H1 (cell line): ENCODE results near the gene LARP4. TPM values are rescaled to one million over a fixed set of nuclear protein-coding genes. Genes with fewer than 3 reads are reported as not detected.

Source experiments
- CTCF ChIA-PET: fragments of 300-600 bp; sonication (Branson Sonifier 250); formaldehyde crosslinking; loops from one replicate; lab custom pipeline; 2021; ENCODE audit not compliant: partially characterized antibody; lab: Charles Lee
- POLR2A ChIA-PET: fragments of 300-600 bp; sonication (Branson Sonifier 250); formaldehyde crosslinking; loops from one replicate; lab custom pipeline; 2021; ENCODE audit warnings: inconsistent platforms; ENCODE audit not compliant: partially characterized antibody; lab: Charles Lee
- DNase-seq, 2 experiments: peaks; one replicate each; pipeline versions ENCODE4 v3.0.0 to v3.0.0-alpha.2; 2010 to 2022; ENCODE audit warnings: low spot score in 2 of 2, low read depth in 1 of 2, mixed read lengths in 1 of 2
- FAIRE-seq: peaks from 2 replicates; lab custom pipeline; 2011; peaks lifted over from hg19 to GRCh38; lab: Jason Lieb, UNC
- H2AFZ ChIP-seq: 2 replicates; pipeline ENCODE4 v1.8.1; 2012; ENCODE audit warnings: low read length, inconsistent platforms
- H2AK5ac ChIP-seq: 2 replicates; pipeline ENCODE4 v1.6.1; 2013; ENCODE audit warnings: low read depth, low read length
- H2BK120ac ChIP-seq: replicated peaks from 2 replicates; pipeline ENCODE3; 2013; ENCODE audit warnings: low read depth, low read length, inconsistent platforms
- H2BK12ac ChIP-seq: 2 replicates; pipeline ENCODE4 v1.6.1; 2013; ENCODE audit warnings: low read depth, low read length
- H2BK15ac ChIP-seq: 2 replicates; pipeline ENCODE4 v1.6.1; 2013; ENCODE audit warnings: low read length
- H2BK20ac ChIP-seq: 2 replicates; pipeline ENCODE4 v1.6.1; 2013; ENCODE audit warnings: low read length
- H2BK5ac ChIP-seq: 2 replicates; pipeline ENCODE4 v1.6.1; 2013; ENCODE audit warnings: low read depth, low read length
- H3K14ac ChIP-seq: 2 replicates; pipeline ENCODE4 v1.6.1; 2013; ENCODE audit warnings: inconsistent platforms; ENCODE audit not compliant: insufficient read length
- H3K18ac ChIP-seq: 2 replicates; pipeline ENCODE4 v1.6.1; 2013; ENCODE audit warnings: low read length; ENCODE audit errors: extremely low read depth
- H3K23ac ChIP-seq: 2 replicates; pipeline ENCODE4 v1.6.1; 2013; ENCODE audit warnings: inconsistent platforms; ENCODE audit not compliant: insufficient read length
- H3K23me2 ChIP-seq: 2 replicates; pipeline ENCODE4 v1.6.1; 2013; ENCODE audit warnings: low read depth, low read length
- H3K27ac ChIP-seq: 2 replicates; pipeline ENCODE4 v1.6.1; 2011; ENCODE audit warnings: low read depth, low read length, inconsistent platforms
- H3K27me3 ChIP-seq, 4 experiments: replicated peaks in 1 of 4; 1 replicate in 1 of 4; 2 replicates in 3 of 4; pipeline versions ENCODE4 v1.6.1 to v1.8.1; 2011 to 2013; ENCODE audit warnings: low read length in 3 of 4, mild to moderate bottlenecking in 3 of 4, inconsistent platforms in 2 of 4, mixed read lengths in 2 of 4, moderate library complexity in 1 of 4; ENCODE audit not compliant: control insufficient read depth in 3 of 4, insufficient read depth in 3 of 4; ENCODE audit errors: extremely low read depth in 1 of 4
- H3K36me3 ChIP-seq, 4 experiments: 2 replicates each; pipeline versions ENCODE4 v1.6.1 to v1.8.1; 2011 to 2013; ENCODE audit warnings: mild to moderate bottlenecking in 4 of 4, low read length in 3 of 4, moderate library complexity in 2 of 4, control low read depth in 1 of 4, inconsistent platforms in 1 of 4; ENCODE audit not compliant: insufficient read depth in 4 of 4, control insufficient read depth in 2 of 4
- H3K4ac ChIP-seq: replicated peaks from 2 replicates; pipeline ENCODE3; 2013; ENCODE audit warnings: low read length, low read depth, mixed read lengths, inconsistent platforms; ENCODE audit not compliant: insufficient read length
- H3K4me1 ChIP-seq, 4 experiments: replicated peaks in 1 of 4; 1 replicate in 1 of 4; 2 replicates in 3 of 4; pipeline versions ENCODE4 v1.6.1 to v1.8.1; 2011 to 2013; ENCODE audit warnings: low read length in 3 of 4, inconsistent platforms in 2 of 4, mixed read lengths in 1 of 4; ENCODE audit not compliant: insufficient read depth in 4 of 4, control insufficient read depth in 3 of 4
- H3K4me2 ChIP-seq, 2 experiments: 2 replicates each; pipeline versions ENCODE4 v1.6.1 to v1.8.1; 2011 to 2013; ENCODE audit warnings: low read depth in 2 of 2, low read length in 2 of 2, control low read depth in 1 of 2, inconsistent platforms in 1 of 2, mild to moderate bottlenecking in 1 of 2; ENCODE audit not compliant: insufficient read depth in 1 of 2
- H3K4me3 ChIP-seq, 4 experiments: fragments of 200-600, 300-600 bp in 1 of 4; sonication (generic), shearing (Covaris generic), sonication (Bioruptor Twin) in 1 of 4; 2 replicates each; pipeline versions ENCODE4 v1.5.1 to v1.8.1; 2011 to 2016; ENCODE audit warnings: low read length in 4 of 4, low read depth in 3 of 4, control low read depth in 2 of 4, inconsistent platforms in 2 of 4, mild to moderate bottlenecking in 2 of 4, mixed read lengths in 1 of 4, moderate library complexity in 1 of 4; ENCODE audit not compliant: insufficient read depth in 2 of 4; ENCODE audit errors: extremely low read depth in 1 of 4
- H3K56ac ChIP-seq: replicated peaks from 2 replicates; pipeline ENCODE3; 2013; ENCODE audit warnings: low read depth, mild to moderate bottlenecking, mixed read lengths, low read length, inconsistent platforms; ENCODE audit not compliant: insufficient read length
- H3K79me1 ChIP-seq: 2 replicates; pipeline ENCODE4 v1.6.1; 2013; ENCODE audit warnings: low read depth, low read length, control low read depth
- H3K79me2 ChIP-seq, 2 experiments: 2 replicates each; pipeline versions ENCODE4 v1.6.1 to v1.8.1; 2012 to 2013; ENCODE audit warnings: low read length in 2 of 2, mild to moderate bottlenecking in 2 of 2, inconsistent platforms in 1 of 2; ENCODE audit not compliant: insufficient read depth in 2 of 2, control insufficient read depth in 1 of 2
- H3K9ac ChIP-seq, 4 experiments: replicated peaks in 1 of 4; 1 replicate in 1 of 4; 2 replicates in 3 of 4; pipeline versions ENCODE4 v1.6.1 to v1.8.1; 2011 to 2013; ENCODE audit warnings: low read depth in 3 of 4, low read length in 3 of 4, control low read depth in 2 of 4, mild to moderate bottlenecking in 2 of 4, moderate library complexity in 2 of 4, inconsistent platforms in 1 of 4; ENCODE audit errors: extremely low read depth in 1 of 4
- H3K9me3 ChIP-seq, 2 experiments: 2 replicates each; pipeline versions ENCODE4 v1.6.1 to v1.8.1; 2012 to 2013; ENCODE audit warnings: mild to moderate bottlenecking in 2 of 2, moderate library complexity in 2 of 2, control low read depth in 1 of 2, inconsistent platforms in 1 of 2, low read depth in 1 of 2, low read length in 1 of 2, mixed read lengths in 1 of 2; ENCODE audit not compliant: insufficient read depth in 2 of 2
- H4K20me1 ChIP-seq, 2 experiments: replicated peaks in 1 of 2; 2 replicates each; pipeline versions ENCODE3 to v1.8.1; 2011 to 2013; ENCODE audit warnings: inconsistent platforms in 2 of 2, low read length in 2 of 2, mild to moderate bottlenecking in 1 of 2; ENCODE audit not compliant: insufficient read depth in 2 of 2, control insufficient read depth in 1 of 2
- H4K5ac ChIP-seq: 2 replicates; pipeline ENCODE4 v1.6.1; 2013; ENCODE audit warnings: low read length, low read depth, mixed read lengths, inconsistent platforms; ENCODE audit not compliant: insufficient read length
- H4K8ac ChIP-seq: 2 replicates; pipeline ENCODE4 v1.8.0; 2013; ENCODE audit warnings: mild to moderate bottlenecking, moderate library complexity, low read length, inconsistent platforms; ENCODE audit not compliant: insufficient read depth; ENCODE audit errors: extremely low read depth
- H4K91ac ChIP-seq: replicated peaks from 2 replicates; pipeline ENCODE3; 2013; ENCODE audit warnings: low read length, mixed read lengths, inconsistent platforms; ENCODE audit not compliant: insufficient read length
- CHD2 ChIP-seq: IDR thresholded peaks from 2 replicates; pipeline ENCODE4 v1.6.1; 2012; ENCODE audit warnings: low read length, improper control_type of control experiment
- CTBP2 ChIP-seq: IDR thresholded peaks from 2 replicates; pipeline ENCODE4 v1.7.0; 2011; ENCODE audit warnings: borderline replicate concordance, mild to moderate bottlenecking, moderate library complexity, mixed read lengths, low read length; ENCODE audit not compliant: insufficient read depth, insufficient read length
- E2F6 ChIP-seq: IDR thresholded peaks from 2 replicates; pipeline ENCODE4 v1.6.1; 2012; ENCODE audit warnings: inconsistent platforms
- EGR1 ChIP-seq: IDR thresholded peaks from 2 replicates; pipeline ENCODE4 v1.6.1; 2011; ENCODE audit warnings: low read depth, low read length, borderline replicate concordance
- EP300 ChIP-seq, 2 experiments: IDR thresholded peaks; 1 replicate in 1 of 2; 2 replicates in 1 of 2; pipeline ENCODE4 v1.6.1; 2011 to 2012; ENCODE audit warnings: low read depth in 2 of 2, low read length in 2 of 2, mild to moderate bottlenecking in 2 of 2, borderline replicate concordance in 1 of 2, inconsistent platforms in 1 of 2, moderate library complexity in 1 of 2
- KDM1A ChIP-seq: fragments of 200-600, 300-600 bp; sonication (generic); IDR thresholded peaks from 2 replicates; pipeline ENCODE4 v1.7.1; 2016; ENCODE audit warnings: mild to moderate bottlenecking, low read length, borderline replicate concordance
- KDM4A ChIP-seq: IDR thresholded peaks from one replicate; pipeline ENCODE4 v1.7.1; 2012; ENCODE audit warnings: low read depth, mild to moderate bottlenecking, moderate library complexity, low read length, inconsistent platforms; ENCODE audit not compliant: severe bottlenecking
- KDM5A ChIP-seq: fragments of 200-600 bp; IDR thresholded peaks from 2 replicates; pipeline ENCODE4 v1.7.1; 2012; ENCODE audit warnings: mild to moderate bottlenecking, low read length, inconsistent platforms, mixed read lengths
- NRF1 ChIP-seq: IDR thresholded peaks from 2 replicates; pipeline ENCODE4 v1.6.1; 2011; ENCODE audit warnings: mild to moderate bottlenecking, low read depth, low read length, improper control_type of control experiment
- POLR2A ChIP-seq, 2 experiments: IDR thresholded peaks; 1 replicate in 1 of 2; 2 replicates in 1 of 2; pipeline ENCODE4 v1.6.1; 2011; ENCODE audit warnings: low read depth in 2 of 2, low read length in 2 of 2, mild to moderate bottlenecking in 2 of 2; ENCODE audit errors: control extremely low read depth in 1 of 2
- RFX5 ChIP-seq: IDR thresholded peaks from 2 replicates; pipeline ENCODE4 v1.6.1; 2011; ENCODE audit warnings: low read depth, low read length, improper control_type of control experiment, borderline replicate concordance
- SIN3A ChIP-seq, 2 experiments: IDR thresholded peaks in 1 of 2; conservative IDR thresholded peaks in 1 of 2; 2 replicates each; pipeline ENCODE4 v1.6.1; 2011 to 2012; ENCODE audit warnings: low read length in 2 of 2, improper control_type of control experiment in 1 of 2, low read depth in 1 of 2, mild to moderate bottlenecking in 1 of 2
- SIX5 ChIP-seq: IDR thresholded peaks from 2 replicates; pipeline ENCODE4 v1.6.1; 2011; ENCODE audit warnings: mild to moderate bottlenecking, low read depth, low read length
- SP1 ChIP-seq: IDR thresholded peaks from 2 replicates; pipeline ENCODE4 v1.6.1; 2011; ENCODE audit warnings: low read depth, low read length
- WGBS, 2 experiments: shearing (Covaris generic) in 1 of 2; methylation state at CpG; one replicate each; pipeline versions ENCODE4 v1.1.6 to v1.1.7; 2013 to 2015; ENCODE audit warnings: low lambda C conversion rate in 2 of 2, mixed read lengths in 2 of 2, inconsistent platforms in 1 of 2, low coverage in 1 of 2, missing lambda C conversion rate in 1 of 2; ENCODE audit not compliant: insufficient replicate concordance in 2 of 2, insufficient coverage in 1 of 2, insufficient read length in 1 of 2; ENCODE audit errors: extremely low coverage in 1 of 2, missing lambda C conversion rate in 1 of 2; 5-methylcytosine and 5-hydroxymethylcytosine counted together
- polyA plus RNA-seq, 7 experiments: library from polyadenylated mRNA; depleted of rRNA in 3 of 7; stranded (reverse) in 5 of 7; unstranded in 2 of 7; fragments of >200 nt in 5 of 7; fragments of 200-250 nt in 2 of 7; gene quantifications; 1 replicate in 5 of 7; 2 replicates in 1 of 7; 4 replicates in 1 of 7; pipeline versions ENCODE4 v1.2.1 to v1.2.3, GENCODE V29; 2011 to 2013; ENCODE audit warnings: missing spikeins in 2 of 7, mixed read lengths in 2 of 7
- total RNA-seq: library from RNA; stranded (reverse); fragmentation: NEBNext Ultra II Directional; extraction: Animal tissue kit (Norgen Biotek cat#: 25700); gene quantifications from 2 replicates; pipeline ENCODE4 v1.2.1, GENCODE V29; 2021

LARP4 gene
- total and polyA plus RNA-seq, 2 of the 8 experiments (the other 6 are each of a cell fraction or from before 2014, with no cell fraction given): 12.8 to 93.9 TPM

DNA sequence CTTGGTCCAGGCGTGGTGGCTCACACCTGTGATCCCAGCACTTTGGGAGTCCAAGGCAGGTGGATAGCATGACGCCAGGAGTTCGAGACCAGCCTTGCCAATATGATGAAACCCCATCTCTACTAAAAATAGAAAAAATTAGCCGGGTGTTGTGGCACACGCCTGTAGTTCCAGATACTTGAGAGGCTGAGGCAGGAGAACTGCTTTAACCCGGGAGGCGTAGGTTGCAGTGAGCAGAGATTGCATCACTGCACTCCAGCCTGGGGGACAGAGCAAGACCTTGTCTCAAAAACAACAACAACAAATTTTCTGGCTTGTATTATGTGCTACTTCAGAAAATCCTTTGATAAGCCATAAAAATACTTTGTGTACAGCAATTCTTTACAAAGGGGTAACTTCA, 41.1 kb downstream of the LARP4 start:
- H3K4me1 ChIP-seq: no peaks in the 10 kb centered on the region
- no peak overlapping the region for H3K14ac ChIP-seq
- no peak overlapping the region for H3K23ac ChIP-seq
- H3K79me2 ChIP-seq: no peaks in the 10 kb centered on the region; a peak in 1 of 4 replicates
- no peaks in the 10 kb centered on the region for H3K79me1 ChIP-seq
- no peak overlapping the region for H3K4me3 ChIP-seq
- TF ChIP-seq RFX5 (no peak), SIN3A (conservative IDR thresholded peaks at IDR 0.05 in 1 of 2, IDR thresholded peaks at IDR 0.05 in 1 of 2; ENCODE audit: low read depth in 1 of 2, low read length in 2 of 2) (no peak), EGR1 (no peak), SIX5 (no peak), POLR2A (IDR thresholded peaks at IDR 0.05; ENCODE audit: control extremely low read depth in 1 of 2, low read depth in 2 of 2, low read length in 2 of 2) (no peak), EP300 (IDR thresholded peaks at IDR 0.05; ENCODE audit: borderline replicate concordance in 1 of 2, low read depth in 2 of 2, low read length in 2 of 2) (no peak), SP1 (no peak), KDM1A (no peak), NRF1 (no peak), E2F6 (no peak), CTBP2 (no peak), KDM4A (no peak), CHD2 (no peak), KDM5A (no peak)
- no peak overlapping the region for H3K27ac ChIP-seq
- H3K56ac ChIP-seq: no peak overlapping the region
- no peaks in the 10 kb centered on the region for H3K9me3 ChIP-seq
- no peak overlapping the region for H4K91ac ChIP-seq
- ChIA-PET CTCF (no interaction called here), POLR2A (no interaction called here)
- H3K18ac ChIP-seq: no peak overlapping the region
- no peak overlapping the region for H2AK5ac ChIP-seq
- H4K5ac ChIP-seq: no peak overlapping the region
- H4K20me1 ChIP-seq: peaks cover 0 to 5% of the 10 kb centered on the region in 2 experiments
- no peak overlapping the region for H2BK20ac ChIP-seq
- no peak overlapping the region for H2BK12ac ChIP-seq
- H3K4ac ChIP-seq: no peak overlapping the region
- no peaks in the 10 kb centered on the region for H3K27me3 ChIP-seq
- no peak overlapping the region for H3K9ac ChIP-seq
- H3K36me3 ChIP-seq: peaks cover 11 to 84% (median 53%) of the 10 kb centered on the region in 4 experiments
- H2BK120ac ChIP-seq: no peak overlapping the region
- FAIRE-seq (no peak), DNase-seq (no peak)
- H2AFZ ChIP-seq: no peak overlapping the region
- no peak overlapping the region for H3K4me2 ChIP-seq
- H2BK15ac ChIP-seq: no peak overlapping the region
- no peaks in the 10 kb centered on the region for H3K23me2 ChIP-seq
- H4K8ac ChIP-seq: no peak overlapping the region
- no peak overlapping the region for H2BK5ac ChIP-seq
- WGBS, 2 experiments: 90% methylated on average over 7 of the region's 7 CpGs; no CpG with 5 or more reads in 1 of the 2 experiments
